ENCODE data around the gene GAGE12D.
"Not testable (repeated sequence)": the region's sequence is repeated elsewhere in the genome, so short reads cannot be mapped to it uniquely, and the experiment has no call there.

GRCh38 chrX:49579649-49580048 is 38.1 kb downstream of the GAGE12D start, which contains the start of gene GAGE12H:
- TF ChIP-seq CTCF, POLR2A, EP300 (IDR thresholded peaks at IDR 0.05): not testable (repeated sequence)
